ENCODE results near the gene MORF4L1. TPM values are rescaled to one million over a fixed set of nuclear protein-coding genes. Genes with fewer than 3 reads are reported as not detected.

The MORF4L1 gene
- total and polyA plus RNA-seq, 8 donors = 78.8 to 545 (median 267) TPM

DNA sequence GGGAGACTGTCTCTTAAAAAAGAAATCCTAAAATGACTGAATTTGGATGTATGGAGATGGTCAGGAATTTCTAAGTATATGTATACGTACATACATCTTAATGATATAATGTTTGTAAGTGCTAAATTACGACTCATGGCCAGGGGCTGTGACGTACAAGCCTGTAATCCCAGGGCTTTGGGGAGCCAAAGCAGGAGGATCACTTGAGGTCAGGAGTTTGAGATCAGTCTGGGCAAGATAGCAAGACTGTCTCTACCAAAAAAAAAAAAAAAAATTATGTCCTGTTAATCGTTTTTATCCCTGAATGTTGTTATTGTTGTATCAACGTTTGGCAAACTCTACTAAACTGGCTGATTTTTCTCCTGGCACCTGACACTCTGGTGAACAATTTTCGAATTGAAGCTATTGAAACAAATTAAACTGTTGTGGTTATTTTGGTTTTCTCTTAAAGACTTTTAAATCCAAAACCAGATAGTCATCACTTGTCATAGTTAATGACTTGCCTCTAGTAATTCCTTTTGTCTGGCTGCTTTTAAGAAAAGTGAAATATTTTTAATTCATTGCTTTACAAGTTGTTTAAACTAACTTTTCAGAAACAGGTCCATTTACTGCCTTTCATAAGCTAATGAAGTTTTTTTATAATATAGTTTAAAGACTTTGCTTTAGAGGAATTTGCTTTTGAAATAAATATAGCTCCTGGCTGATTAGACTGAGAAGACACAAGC lies 7.0 kb downstream of the MORF4L1 start:
- peak overlapping the region in 1 of 4 donors; percentile 19 for H3K4me3 ChIP-seq
- TF ChIP-seq POLR2A (IDR thresholded peaks at IDR 0.05) (no peak), POLR2AphosphoS5 (IDR thresholded peaks at IDR 0.05) (no peak)
- H3K36me3 ChIP-seq = peaks cover 6 to 40% (median 34%) of the 10 kb centered on the region in 4 donors
- intact Hi-C loops (cut with DNase I; ENCODE audit: low total_unique reads) = no loop called here
- no peak for DNase-seq
- H3K9me3 ChIP-seq = no peaks in the 10 kb centered on the region
- H3K4me1 ChIP-seq = peaks cover 68 to 100% (median 84%) of the 10 kb centered on the region in 4 donors
- no peaks in the 10 kb centered on the region for H3K27me3 ChIP-seq
- 19 to 31% (median 26%) methylated on average over 6 of the region's 6 CpGs for WGBS, 5 donors
- peak overlapping the region in 3 of 5 donors; percentile 8 to 52 (median 50) for H3K27ac ChIP-seq

DNA sequence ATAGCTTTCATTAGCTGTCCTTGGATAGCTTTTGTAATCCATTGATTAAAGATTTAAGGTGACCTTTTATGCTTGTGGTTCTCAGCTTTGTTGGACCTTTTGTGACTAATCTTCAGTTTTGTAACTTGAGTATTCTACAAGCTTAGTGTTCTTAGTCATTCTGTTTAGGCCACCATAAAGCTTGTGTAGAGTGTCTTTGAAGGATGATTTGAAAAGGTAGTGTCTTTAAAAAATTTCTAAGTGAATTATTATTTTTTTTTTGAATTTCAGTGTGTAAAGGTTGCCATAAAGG lies 7.5 kb downstream of the MORF4L1 start:
- DNase-seq = no peak
- H3K36me3 ChIP-seq = peaks cover 6 to 45% (median 38%) of the 10 kb centered on the region in 4 donors
- H3K27me3 ChIP-seq = no peaks in the 10 kb centered on the region
- intact Hi-C loops (cut with DNase I; ENCODE audit: low total_unique reads) = no loop called here
- TF ChIP-seq POLR2A (IDR thresholded peaks at IDR 0.05) (no peak), POLR2AphosphoS5 (IDR thresholded peaks at IDR 0.05) (no peak), EP300 (IDR thresholded peaks at IDR 0.05) (no peak)
- TF ChIP-seq, protein P1, sequence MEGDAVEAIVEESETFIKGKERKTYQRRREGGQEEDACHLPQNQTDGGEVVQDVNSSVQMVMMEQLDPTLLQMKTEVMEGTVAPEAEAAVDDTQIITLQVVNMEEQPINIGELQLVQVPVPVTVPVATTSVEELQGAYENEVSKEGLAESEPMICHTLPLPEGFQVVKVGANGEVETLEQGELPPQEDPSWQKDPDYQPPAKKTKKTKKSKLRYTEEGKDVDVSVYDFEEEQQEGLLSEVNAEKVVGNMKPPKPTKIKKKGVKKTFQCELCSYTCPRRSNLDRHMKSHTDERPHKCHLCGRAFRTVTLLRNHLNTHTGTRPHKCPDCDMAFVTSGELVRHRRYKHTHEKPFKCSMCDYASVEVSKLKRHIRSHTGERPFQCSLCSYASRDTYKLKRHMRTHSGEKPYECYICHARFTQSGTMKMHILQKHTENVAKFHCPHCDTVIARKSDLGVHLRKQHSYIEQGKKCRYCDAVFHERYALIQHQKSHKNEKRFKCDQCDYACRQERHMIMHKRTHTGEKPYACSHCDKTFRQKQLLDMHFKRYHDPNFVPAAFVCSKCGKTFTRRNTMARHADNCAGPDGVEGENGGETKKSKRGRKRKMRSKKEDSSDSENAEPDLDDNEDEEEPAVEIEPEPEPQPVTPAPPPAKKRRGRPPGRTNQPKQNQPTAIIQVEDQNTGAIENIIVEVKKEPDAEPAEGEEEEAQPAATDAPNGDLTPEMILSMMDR (IDR thresholded peaks at IDR 0.05) = no peak
- peaks cover 65 to 100% (median 83%) of the 10 kb centered on the region in 4 donors for H3K4me1 ChIP-seq
- peak overlapping the region in 1 of 5 donors; percentile 52 for H3K27ac ChIP-seq
- no peak overlapping the region for H3K4me3 ChIP-seq
- no peaks in the 10 kb centered on the region for H3K9me3 ChIP-seq

DNA sequence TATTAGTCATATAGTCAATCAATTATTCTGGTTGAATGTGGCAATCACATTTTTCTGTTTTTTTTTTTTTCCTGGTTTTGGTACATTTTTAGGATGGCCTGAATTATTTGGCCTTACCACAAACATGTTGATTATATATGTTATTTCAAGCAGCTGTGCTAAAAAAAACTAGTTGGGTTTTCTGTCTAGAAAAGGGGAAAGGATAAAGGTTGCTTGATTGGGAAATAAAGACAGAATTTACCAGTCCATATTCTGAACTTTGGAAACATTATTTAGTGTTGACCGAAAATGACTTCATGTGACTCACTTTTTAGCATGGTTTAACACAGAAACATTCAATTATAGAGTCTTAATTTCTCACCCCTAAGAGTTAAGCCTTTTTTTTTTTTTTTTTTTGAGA lies 8.1 kb downstream of the MORF4L1 start:
- WGBS, 5 donors = 76 to 84% (median 81%) methylated on average over 1 of the region's 1 CpG
- Histone ChIP-seq H3K9me3 (no peaks in the 10 kb centered on the region), H3K36me3 (peaks cover 6 to 51% (median 41%) of the 10 kb centered on the region in 4 donors), H3K4me1 (peaks cover 59 to 100% (median 80%) of the 10 kb centered on the region in 4 donors), H3K27me3 (no peaks in the 10 kb centered on the region), H3K27ac (no peak overlapping the region), H3K4me3 (no peak overlapping the region)
- intact Hi-C loops (cut with DNase I; ENCODE audit: low total_unique reads) = no loop called here
- no peak for TF ChIP-seq EP300 (IDR thresholded peaks at IDR 0.05)
- TF ChIP-seq, protein P1 (IDR thresholded peaks at IDR 0.05) = no peak
- TF ChIP-seq POLR2A (IDR thresholded peaks at IDR 0.05) = no peak
- no peak for TF ChIP-seq POLR2AphosphoS5 (IDR thresholded peaks at IDR 0.05)
- DNase-seq = no peak

- TF ChIP-seq POLR2AphosphoS5 (IDR thresholded peaks at IDR 0.05) (no peak), EP300 (IDR thresholded peaks at IDR 0.05) (no peak), POLR2A (IDR thresholded peaks at IDR 0.05) (no peak)
- TF ChIP-seq, protein P1 (IDR thresholded peaks at IDR 0.05) = no peak
- Histone ChIP-seq H3K9me3 (no peaks in the 10 kb centered on the region), H3K27ac (no peak overlapping the region), H3K36me3 (peaks cover 15 to 60% (median 50%) of the 10 kb centered on the region in 4 donors), H3K4me1 (peaks cover 52 to 96% (median 74%) of the 10 kb centered on the region in 4 donors), H3K27me3 (no peaks in the 10 kb centered on the region), H3K4me3 (no peak overlapping the region)
- WGBS, 5 donors = 58 to 78% (median 73%) methylated on average over 1 of the region's 1 CpG
- no peak for DNase-seq
- intact Hi-C loops (cut with DNase I; ENCODE audit: low total_unique reads) = no loop called here
Measured at GRCh38 chr15:78881681-78882080, 9.0 kb downstream of the MORF4L1 start.

DNA sequence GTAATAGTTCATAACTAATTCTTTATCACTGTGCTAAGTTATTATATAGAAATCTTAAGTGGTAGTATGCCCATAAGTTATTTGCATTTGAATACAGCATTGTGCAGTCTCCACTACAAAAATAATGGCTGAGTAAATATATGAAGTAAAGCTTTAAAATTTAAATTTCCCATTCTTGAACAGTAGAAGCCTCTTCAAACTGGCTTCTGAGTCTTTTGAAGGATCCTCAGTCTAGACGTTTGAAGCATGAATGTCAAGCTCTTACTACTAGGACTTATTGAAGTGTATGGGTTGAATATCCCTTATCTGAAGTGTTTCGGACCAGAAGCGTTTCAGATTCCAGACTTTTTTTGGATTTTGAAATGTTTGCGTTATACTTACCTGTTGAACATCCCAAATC lies 16.3 kb downstream of the MORF4L1 start:
- DNase-seq = no peak
- peaks cover 0 to 41% (median 18%) of the 10 kb centered on the region in 4 donors for H3K4me1 ChIP-seq
- no peak overlapping the region for H3K4me3 ChIP-seq
- H3K27ac ChIP-seq = no peak overlapping the region
- WGBS, 5 donors = 77 to 84% (median 82%) methylated on average over 4 of the region's 4 CpGs
- H3K27me3 ChIP-seq = no peaks in the 10 kb centered on the region
- H3K36me3 ChIP-seq = peaks cover 58 to 100% (median 95%) of the 10 kb centered on the region in 4 donors
- intact Hi-C loops (cut with DNase I; ENCODE audit: low total_unique reads) = no loop called here
- TF ChIP-seq POLR2AphosphoS5 (IDR thresholded peaks at IDR 0.05) = no peak
- TF ChIP-seq EP300 (IDR thresholded peaks at IDR 0.05) = no peak
- no peak for TF ChIP-seq POLR2A (IDR thresholded peaks at IDR 0.05)
- TF ChIP-seq, protein P1 (IDR thresholded peaks at IDR 0.05) = no peak
- H3K9me3 ChIP-seq = no peaks in the 10 kb centered on the region

All from stomach (tissue), 9 donors.